SU-DHL-6 (cell line): ENCODE data around the gene LAMA2.

ENCODE experiments used
- H2AFZ ChIP-seq: fragments of 200-600 bp; sonication (generic); 2 replicates; pipeline ENCODE4 v1.6.1; 2014; ENCODE audit warnings: low read depth, mild to moderate bottlenecking, moderate library complexity, mixed read lengths, antibody characterized with exemption, low read length; ENCODE audit not compliant: severe bottlenecking
- H3F3A ChIP-seq: fragments of 200-600 bp; shearing (Covaris generic); 2 replicates; pipeline ENCODE4 v1.6.0; 2016; ENCODE audit warnings: antibody characterized with exemption, mild to moderate bottlenecking; ENCODE audit not compliant: insufficient read depth
- H3K27ac ChIP-seq: fragments of 200-600 bp; sonication (generic); 2 replicates; pipeline ENCODE4 v1.5.1; 2016; ENCODE audit warnings: low read depth, mild to moderate bottlenecking, low read length, moderate library complexity, mixed read lengths
- H3K27me3 ChIP-seq: fragments of 200-600 bp; sonication (generic), shearing (Covaris generic); 2 replicates; pipeline ENCODE4 v1.6.0; 2014; ENCODE audit warnings: mild to moderate bottlenecking, low read length
- H3K36me3 ChIP-seq: fragments of 200-600 bp; sonication (generic); 2 replicates; pipeline ENCODE4 v1.6.1; 2014; ENCODE audit warnings: mild to moderate bottlenecking, low read length, mixed read lengths
- H3K4me2 ChIP-seq: fragments of 300-600, 200-600 bp; shearing (Covaris generic), sonication (generic); 2 replicates; pipeline ENCODE4 v1.6.0; 2014; ENCODE audit warnings: low read length, low read depth, mild to moderate bottlenecking; ENCODE audit not compliant: poor library complexity, severe bottlenecking
- H3K4me3 ChIP-seq: fragments of 200-600 bp; sonication (generic); 2 replicates; pipeline ENCODE4 v1.5.1; 2014; ENCODE audit warnings: antibody characterized with exemption, low read length, mild to moderate bottlenecking, mixed read lengths; ENCODE audit not compliant: insufficient read depth, poor library complexity, severe bottlenecking
- H3K79me2 ChIP-seq: fragments of 200-600 bp; sonication (generic); 2 replicates; pipeline ENCODE4 v1.6.1; 2014; ENCODE audit warnings: mild to moderate bottlenecking, low read length, moderate library complexity; ENCODE audit not compliant: insufficient read depth
- H3K9ac ChIP-seq: fragments of 200-600 bp; sonication (generic); 2 replicates; pipeline ENCODE4 v1.7.0; 2014; ENCODE audit warnings: mild to moderate bottlenecking, low read length
- H3K9me2 ChIP-seq: fragments of 200-600 bp; sonication (generic); replicated peaks from 2 replicates; pipeline ENCODE4 v1.6.1; 2014; ENCODE audit warnings: low read length; ENCODE audit not compliant: insufficient read depth
- H3K9me3 ChIP-seq: fragments of 200-600 bp; sonication (generic); 2 replicates; pipeline ENCODE4 v1.6.1; 2014; ENCODE audit warnings: low read length, mixed read lengths; ENCODE audit not compliant: insufficient read depth
- H4K20me1 ChIP-seq: fragments of 200-600 bp; sonication (generic); 2 replicates; pipeline ENCODE4 v1.6.1; 2014; ENCODE audit warnings: low read depth, mild to moderate bottlenecking, antibody characterized with exemption, low read length, moderate library complexity, mixed read lengths
- EZH2phosphoT487 ChIP-seq: fragments of 200-600 bp; sonication (generic), shearing (Covaris generic); conservative IDR thresholded peaks from 2 replicates; pipeline ENCODE4 v1.6.1; 2018; ENCODE audit warnings: mild to moderate bottlenecking, antibody characterized with exemption, low read length, moderate library complexity, mixed read lengths
- TF ChIP-seq, protein P1 (sequence below): fragments of 200-600 bp; sonication (generic); IDR thresholded peaks from one replicate; pipeline ENCODE4 v1.5.1; 2017; ENCODE audit warnings: antibody characterized with exemption, mild to moderate bottlenecking, low read length, moderate library complexity; ENCODE audit not compliant: insufficient read depth, poor library complexity, severe bottlenecking

Gene LAMA2

GRCh38 chr6:129393654-129394053, 510.7 kb downstream of the LAMA2 start:
- Histone ChIP-seq H3K36me3 (no peaks in the 10 kb centered on the region), H3K9me3 (no peaks in the 10 kb centered on the region), H3K9me2 (no peaks in the 10 kb centered on the region), H3K27me3 (no peaks in the 10 kb centered on the region), H3K4me2 (no peak overlapping the region), H2AFZ (no peak overlapping the region), H3K27ac (no peak overlapping the region), H3K4me3 (no peak overlapping the region), H4K20me1 (no peaks in the 10 kb centered on the region), H3K79me2 (no peaks in the 10 kb centered on the region), H3K9ac (no peak overlapping the region), H3F3A (no peaks in the 10 kb centered on the region)
- TF ChIP-seq, protein P1, sequence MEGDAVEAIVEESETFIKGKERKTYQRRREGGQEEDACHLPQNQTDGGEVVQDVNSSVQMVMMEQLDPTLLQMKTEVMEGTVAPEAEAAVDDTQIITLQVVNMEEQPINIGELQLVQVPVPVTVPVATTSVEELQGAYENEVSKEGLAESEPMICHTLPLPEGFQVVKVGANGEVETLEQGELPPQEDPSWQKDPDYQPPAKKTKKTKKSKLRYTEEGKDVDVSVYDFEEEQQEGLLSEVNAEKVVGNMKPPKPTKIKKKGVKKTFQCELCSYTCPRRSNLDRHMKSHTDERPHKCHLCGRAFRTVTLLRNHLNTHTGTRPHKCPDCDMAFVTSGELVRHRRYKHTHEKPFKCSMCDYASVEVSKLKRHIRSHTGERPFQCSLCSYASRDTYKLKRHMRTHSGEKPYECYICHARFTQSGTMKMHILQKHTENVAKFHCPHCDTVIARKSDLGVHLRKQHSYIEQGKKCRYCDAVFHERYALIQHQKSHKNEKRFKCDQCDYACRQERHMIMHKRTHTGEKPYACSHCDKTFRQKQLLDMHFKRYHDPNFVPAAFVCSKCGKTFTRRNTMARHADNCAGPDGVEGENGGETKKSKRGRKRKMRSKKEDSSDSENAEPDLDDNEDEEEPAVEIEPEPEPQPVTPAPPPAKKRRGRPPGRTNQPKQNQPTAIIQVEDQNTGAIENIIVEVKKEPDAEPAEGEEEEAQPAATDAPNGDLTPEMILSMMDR, result no peak
- no peak for TF ChIP-seq EZH2phosphoT487

- Histone ChIP-seq H4K20me1 (no peaks in the 10 kb centered on the region), H3K4me2 (no peak overlapping the region), H3K79me2 (no peaks in the 10 kb centered on the region), H3K9me3 (no peaks in the 10 kb centered on the region), H3K36me3 (no peaks in the 10 kb centered on the region), H2AFZ (no peak overlapping the region), H3K27me3 (no peaks in the 10 kb centered on the region), H3K27ac (no peak overlapping the region), H3F3A (no peaks in the 10 kb centered on the region), H3K9me2 (no peaks in the 10 kb centered on the region), H3K4me3 (no peak overlapping the region), H3K9ac (no peak overlapping the region)
- TF ChIP-seq, protein P1, result no peak
- no peak for TF ChIP-seq EZH2phosphoT487
Measured at GRCh38 chr6:129398764-129399163, 515.8 kb downstream of the LAMA2 start.

- H3K36me3 ChIP-seq, result no peaks in the 10 kb centered on the region
- no peak overlapping the region for H3K4me2 ChIP-seq
- H4K20me1 ChIP-seq, result no peaks in the 10 kb centered on the region
- no peaks in the 10 kb centered on the region for H3F3A ChIP-seq
- no peak overlapping the region for H3K4me3 ChIP-seq
- no peak overlapping the region for H3K27ac ChIP-seq
- no peak overlapping the region for H2AFZ ChIP-seq
- H3K9ac ChIP-seq, result no peak overlapping the region
- H3K79me2 ChIP-seq, result no peaks in the 10 kb centered on the region
- H3K27me3 ChIP-seq, result no peaks in the 10 kb centered on the region
- no peaks in the 10 kb centered on the region for H3K9me3 ChIP-seq
- no peak for TF ChIP-seq EZH2phosphoT487
- no peaks in the 10 kb centered on the region for H3K9me2 ChIP-seq
Measured at GRCh38 chr6:129402244-129402643, 519.3 kb downstream of the LAMA2 start.

DNA sequence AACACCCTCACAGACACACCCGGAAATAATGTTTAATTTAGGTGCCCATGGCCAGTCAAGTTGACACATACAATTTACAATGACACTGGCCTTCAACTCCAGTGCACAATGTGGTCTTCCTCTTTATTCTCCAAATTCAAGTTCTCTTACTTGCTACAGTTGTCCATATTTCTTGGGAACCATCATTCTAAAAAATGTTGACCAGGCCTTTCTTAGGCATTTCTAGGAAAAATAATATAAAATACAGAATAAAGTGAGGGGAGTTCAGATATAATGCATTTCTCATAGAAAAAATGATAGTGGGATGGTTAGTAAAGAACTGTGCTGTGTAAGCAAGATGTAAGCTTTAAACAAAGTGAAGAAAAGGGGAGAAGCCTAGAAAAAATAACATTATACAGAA, 528.2 kb downstream of the LAMA2 start:
- Histone ChIP-seq H4K20me1 (no peaks in the 10 kb centered on the region), H3K4me3 (no peak overlapping the region), H3K4me2 (no peak overlapping the region), H3K79me2 (no peaks in the 10 kb centered on the region), H3K36me3 (no peaks in the 10 kb centered on the region), H3K9me3 (no peaks in the 10 kb centered on the region), H3F3A (no peaks in the 10 kb centered on the region), H2AFZ (no peak overlapping the region), H3K27ac (no peak overlapping the region), H3K27me3 (no peaks in the 10 kb centered on the region), H3K9me2 (no peaks in the 10 kb centered on the region), H3K9ac (no peak overlapping the region)
- TF ChIP-seq, protein P1, result no peak
- TF ChIP-seq EZH2phosphoT487, result no peak
